Measurements from ENCODE around the gene RIPK4. TPM values are rescaled to one million over a fixed set of nuclear protein-coding genes. Genes with fewer than 3 reads are reported as not detected.

The RIPK4 gene
- total RNA-seq, 1 experiment from 2014 or later: 20.1 TPM

DNA sequence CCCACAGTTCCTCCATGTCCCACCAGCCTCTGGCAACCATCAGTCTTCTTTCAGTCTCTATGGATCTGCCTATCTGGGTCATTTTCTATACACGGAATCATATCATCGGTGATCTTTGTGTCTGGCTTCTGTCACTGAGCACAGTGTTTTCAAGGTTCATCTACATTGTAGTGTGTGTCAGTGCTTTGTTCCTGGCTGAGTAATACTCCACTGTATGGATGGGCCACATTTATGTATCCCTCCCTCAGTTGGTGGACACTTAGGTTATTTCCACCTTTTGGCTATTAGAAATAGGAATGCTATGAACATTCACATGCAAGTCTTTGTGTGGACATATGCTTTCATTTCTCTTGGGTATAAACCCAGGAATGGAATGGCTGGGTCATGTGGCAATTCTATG, 46.6 kb downstream of the RIPK4 start (continued):
- TF ChIP-seq, protein P1, sequence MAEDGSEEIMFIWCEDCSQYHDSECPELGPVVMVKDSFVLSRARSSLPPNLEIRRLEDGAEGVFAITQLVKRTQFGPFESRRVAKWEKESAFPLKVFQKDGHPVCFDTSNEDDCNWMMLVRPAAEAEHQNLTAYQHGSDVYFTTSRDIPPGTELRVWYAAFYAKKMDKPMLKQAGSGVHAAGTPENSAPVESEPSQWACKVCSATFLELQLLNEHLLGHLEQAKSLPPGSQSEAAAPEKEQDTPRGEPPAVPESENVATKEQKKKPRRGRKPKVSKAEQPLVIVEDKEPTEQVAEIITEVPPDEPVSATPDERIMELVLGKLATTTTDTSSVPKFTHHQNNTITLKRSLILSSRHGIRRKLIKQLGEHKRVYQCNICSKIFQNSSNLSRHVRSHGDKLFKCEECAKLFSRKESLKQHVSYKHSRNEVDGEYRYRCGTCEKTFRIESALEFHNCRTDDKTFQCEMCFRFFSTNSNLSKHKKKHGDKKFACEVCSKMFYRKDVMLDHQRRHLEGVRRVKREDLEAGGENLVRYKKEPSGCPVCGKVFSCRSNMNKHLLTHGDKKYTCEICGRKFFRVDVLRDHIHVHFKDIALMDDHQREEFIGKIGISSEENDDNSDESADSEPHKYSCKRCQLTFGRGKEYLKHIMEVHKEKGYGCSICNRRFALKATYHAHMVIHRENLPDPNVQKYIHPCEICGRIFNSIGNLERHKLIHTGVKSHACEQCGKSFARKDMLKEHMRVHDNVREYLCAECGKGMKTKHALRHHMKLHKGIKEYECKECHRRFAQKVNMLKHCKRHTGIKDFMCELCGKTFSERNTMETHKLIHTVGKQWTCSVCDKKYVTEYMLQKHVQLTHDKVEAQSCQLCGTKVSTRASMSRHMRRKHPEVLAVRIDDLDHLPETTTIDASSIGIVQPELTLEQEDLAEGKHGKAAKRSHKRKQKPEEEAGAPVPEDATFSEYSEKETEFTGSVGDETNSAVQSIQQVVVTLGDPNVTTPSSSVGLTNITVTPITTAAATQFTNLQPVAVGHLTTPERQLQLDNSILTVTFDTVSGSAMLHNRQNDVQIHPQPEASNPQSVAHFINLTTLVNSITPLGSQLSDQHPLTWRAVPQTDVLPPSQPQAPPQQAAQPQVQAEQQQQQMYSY (CRISPR knock-in tag; IDR thresholded peaks at IDR 0.05): no peak
- TF ChIP-seq, protein P2, sequence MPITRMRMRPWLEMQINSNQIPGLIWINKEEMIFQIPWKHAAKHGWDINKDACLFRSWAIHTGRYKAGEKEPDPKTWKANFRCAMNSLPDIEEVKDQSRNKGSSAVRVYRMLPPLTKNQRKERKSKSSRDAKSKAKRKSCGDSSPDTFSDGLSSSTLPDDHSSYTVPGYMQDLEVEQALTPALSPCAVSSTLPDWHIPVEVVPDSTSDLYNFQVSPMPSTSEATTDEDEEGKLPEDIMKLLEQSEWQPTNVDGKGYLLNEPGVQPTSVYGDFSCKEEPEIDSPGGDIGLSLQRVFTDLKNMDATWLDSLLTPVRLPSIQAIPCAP (CRISPR knock-in tag; IDR thresholded peaks at IDR 0.05): no peak
- TF ChIP-seq FOXK1 (CRISPR knock-in tag; IDR thresholded peaks at IDR 0.05): no peak
- no peak for TF ChIP-seq FOXJ3 (CRISPR knock-in tag; IDR thresholded peaks at IDR 0.05; ENCODE audit: borderline replicate concordance)
- no peak for TF ChIP-seq ESRRA (CRISPR knock-in tag; IDR thresholded peaks at IDR 0.05; ENCODE audit: borderline replicate concordance)
- TF ChIP-seq, protein P3, sequence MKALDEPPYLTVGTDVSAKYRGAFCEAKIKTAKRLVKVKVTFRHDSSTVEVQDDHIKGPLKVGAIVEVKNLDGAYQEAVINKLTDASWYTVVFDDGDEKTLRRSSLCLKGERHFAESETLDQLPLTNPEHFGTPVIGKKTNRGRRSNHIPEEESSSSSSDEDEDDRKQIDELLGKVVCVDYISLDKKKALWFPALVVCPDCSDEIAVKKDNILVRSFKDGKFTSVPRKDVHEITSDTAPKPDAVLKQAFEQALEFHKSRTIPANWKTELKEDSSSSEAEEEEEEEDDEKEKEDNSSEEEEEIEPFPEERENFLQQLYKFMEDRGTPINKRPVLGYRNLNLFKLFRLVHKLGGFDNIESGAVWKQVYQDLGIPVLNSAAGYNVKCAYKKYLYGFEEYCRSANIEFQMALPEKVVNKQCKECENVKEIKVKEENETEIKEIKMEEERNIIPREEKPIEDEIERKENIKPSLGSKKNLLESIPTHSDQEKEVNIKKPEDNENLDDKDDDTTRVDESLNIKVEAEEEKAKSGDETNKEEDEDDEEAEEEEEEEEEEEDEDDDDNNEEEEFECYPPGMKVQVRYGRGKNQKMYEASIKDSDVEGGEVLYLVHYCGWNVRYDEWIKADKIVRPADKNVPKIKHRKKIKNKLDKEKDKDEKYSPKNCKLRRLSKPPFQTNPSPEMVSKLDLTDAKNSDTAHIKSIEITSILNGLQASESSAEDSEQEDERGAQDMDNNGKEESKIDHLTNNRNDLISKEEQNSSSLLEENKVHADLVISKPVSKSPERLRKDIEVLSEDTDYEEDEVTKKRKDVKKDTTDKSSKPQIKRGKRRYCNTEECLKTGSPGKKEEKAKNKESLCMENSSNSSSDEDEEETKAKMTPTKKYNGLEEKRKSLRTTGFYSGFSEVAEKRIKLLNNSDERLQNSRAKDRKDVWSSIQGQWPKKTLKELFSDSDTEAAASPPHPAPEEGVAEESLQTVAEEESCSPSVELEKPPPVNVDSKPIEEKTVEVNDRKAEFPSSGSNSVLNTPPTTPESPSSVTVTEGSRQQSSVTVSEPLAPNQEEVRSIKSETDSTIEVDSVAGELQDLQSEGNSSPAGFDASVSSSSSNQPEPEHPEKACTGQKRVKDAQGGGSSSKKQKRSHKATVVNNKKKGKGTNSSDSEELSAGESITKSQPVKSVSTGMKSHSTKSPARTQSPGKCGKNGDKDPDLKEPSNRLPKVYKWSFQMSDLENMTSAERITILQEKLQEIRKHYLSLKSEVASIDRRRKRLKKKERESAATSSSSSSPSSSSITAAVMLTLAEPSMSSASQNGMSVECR (CRISPR knock-in tag; IDR thresholded peaks at IDR 0.05; ENCODE audit: borderline replicate concordance): no peak
- no peak for TF ChIP-seq NR2C2 (CRISPR knock-in tag; IDR thresholded peaks at IDR 0.05)
- no peak for TF ChIP-seq MYBL2 (CRISPR knock-in tag; IDR thresholded peaks at IDR 0.05)
- TF ChIP-seq, protein P4, sequence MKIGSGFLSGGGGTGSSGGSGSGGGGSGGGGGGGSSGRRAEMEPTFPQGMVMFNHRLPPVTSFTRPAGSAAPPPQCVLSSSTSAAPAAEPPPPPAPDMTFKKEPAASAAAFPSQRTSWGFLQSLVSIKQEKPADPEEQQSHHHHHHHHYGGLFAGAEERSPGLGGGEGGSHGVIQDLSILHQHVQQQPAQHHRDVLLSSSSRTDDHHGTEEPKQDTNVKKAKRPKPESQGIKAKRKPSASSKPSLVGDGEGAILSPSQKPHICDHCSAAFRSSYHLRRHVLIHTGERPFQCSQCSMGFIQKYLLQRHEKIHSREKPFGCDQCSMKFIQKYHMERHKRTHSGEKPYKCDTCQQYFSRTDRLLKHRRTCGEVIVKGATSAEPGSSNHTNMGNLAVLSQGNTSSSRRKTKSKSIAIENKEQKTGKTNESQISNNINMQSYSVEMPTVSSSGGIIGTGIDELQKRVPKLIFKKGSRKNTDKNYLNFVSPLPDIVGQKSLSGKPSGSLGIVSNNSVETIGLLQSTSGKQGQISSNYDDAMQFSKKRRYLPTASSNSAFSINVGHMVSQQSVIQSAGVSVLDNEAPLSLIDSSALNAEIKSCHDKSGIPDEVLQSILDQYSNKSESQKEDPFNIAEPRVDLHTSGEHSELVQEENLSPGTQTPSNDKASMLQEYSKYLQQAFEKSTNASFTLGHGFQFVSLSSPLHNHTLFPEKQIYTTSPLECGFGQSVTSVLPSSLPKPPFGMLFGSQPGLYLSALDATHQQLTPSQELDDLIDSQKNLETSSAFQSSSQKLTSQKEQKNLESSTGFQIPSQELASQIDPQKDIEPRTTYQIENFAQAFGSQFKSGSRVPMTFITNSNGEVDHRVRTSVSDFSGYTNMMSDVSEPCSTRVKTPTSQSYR (CRISPR knock-in tag; IDR thresholded peaks at IDR 0.05): no peak

DNA sequence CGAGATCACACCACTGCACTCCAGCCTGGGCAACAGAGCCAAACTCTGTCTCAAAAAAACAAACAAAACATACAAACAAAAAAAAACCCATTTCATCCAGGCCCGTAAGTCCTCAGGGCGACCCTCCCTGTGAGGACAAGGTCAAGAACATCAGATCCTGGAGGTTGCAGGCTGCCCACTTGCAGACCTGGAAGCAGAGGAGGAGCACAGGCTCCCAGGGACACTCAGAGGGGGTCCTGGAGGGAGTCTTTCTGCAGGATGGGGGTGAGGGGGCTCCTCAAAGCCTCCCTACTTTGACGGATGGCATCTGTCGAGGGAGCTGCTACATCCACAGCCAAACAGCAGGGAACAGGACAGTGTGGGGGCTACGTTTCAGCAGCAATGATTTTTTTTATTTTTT, 47.2 kb downstream of the RIPK4 start:
- POLR2A ChIA-PET: no interaction called here
- no peak overlapping the region for H3K27ac Mint-ChIP-seq
- H3K27me3 Mint-ChIP-seq (ENCODE audit: low read depth): peaks cover 14% of the 10 kb centered on the region
- peaks cover 34% of the 10 kb centered on the region for H3K4me1 Mint-ChIP-seq
- H3K4me3 Mint-ChIP-seq: no peak overlapping the region
- no peak for DNase-seq (ENCODE audit: low spot score)
- ATAC-seq: no peak
- H3K9me3 Mint-ChIP-seq: peaks cover 3% of the 10 kb centered on the region; the same call in 1 of the 2 replicates
- H3K36me3 Mint-ChIP-seq: no peaks in the 10 kb centered on the region
- CTCF ChIA-PET: no interaction called here
- TF ChIP-seq ZNF416 (CRISPR knock-in tag; IDR thresholded peaks at IDR 0.05) (no peak), ZNF671 (CRISPR knock-in tag; IDR thresholded peaks at IDR 0.05) (no peak), FOXJ3 (CRISPR knock-in tag; IDR thresholded peaks at IDR 0.05; ENCODE audit: borderline replicate concordance) (no peak), IRF2 (CRISPR knock-in tag; IDR thresholded peaks at IDR 0.05; ENCODE audit: borderline replicate concordance, low read depth) (no peak), JUN (CRISPR knock-in tag; IDR thresholded peaks at IDR 0.05) (no peak), NR2C2 (CRISPR knock-in tag; IDR thresholded peaks at IDR 0.05) (no peak), ZNF232 (CRISPR knock-in tag; IDR thresholded peaks at IDR 0.05) (no peak), EMX1 (CRISPR knock-in tag; IDR thresholded peaks at IDR 0.05) (no peak), FOXK1 (CRISPR knock-in tag; IDR thresholded peaks at IDR 0.05) (no peak), JAZF1 (CRISPR knock-in tag; IDR thresholded peaks at IDR 0.05) (no peak), NR1H2 (CRISPR knock-in tag; IDR thresholded peaks at IDR 0.05) (no peak), ZNF396 (CRISPR knock-in tag; IDR thresholded peaks at IDR 0.05; ENCODE audit: borderline replicate concordance) (no peak), CBFB (CRISPR knock-in tag; IDR thresholded peaks at IDR 0.05; ENCODE audit: low read depth) (no peak), ZNF263 (CRISPR knock-in tag; IDR thresholded peaks at IDR 0.05; ENCODE audit: low read depth) (no peak)
- TF ChIP-seq, protein P4 (CRISPR knock-in tag; IDR thresholded peaks at IDR 0.05): no peak
- TF ChIP-seq, protein P5, sequence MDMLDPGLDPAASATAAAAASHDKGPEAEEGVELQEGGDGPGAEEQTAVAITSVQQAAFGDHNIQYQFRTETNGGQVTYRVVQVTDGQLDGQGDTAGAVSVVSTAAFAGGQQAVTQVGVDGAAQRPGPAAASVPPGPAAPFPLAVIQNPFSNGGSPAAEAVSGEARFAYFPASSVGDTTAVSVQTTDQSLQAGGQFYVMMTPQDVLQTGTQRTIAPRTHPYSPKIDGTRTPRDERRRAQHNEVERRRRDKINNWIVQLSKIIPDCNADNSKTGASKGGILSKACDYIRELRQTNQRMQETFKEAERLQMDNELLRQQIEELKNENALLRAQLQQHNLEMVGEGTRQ (CRISPR knock-in tag; IDR thresholded peaks at IDR 0.05): no peak
